Activated gamma-delta T cell treated with anti-CD3 and anti-CD28 coated beads, Interleukin-2, amount 50 U/mL, for 16 hours (primary cell): Measurements from ENCODE around the gene CIC.

Source experiments
- DNase-seq: peaks from one replicate; pipeline ENCODE4 v3.0.0-alpha.2; 2020; ENCODE audit warnings: low read depth

The CIC gene

GRCh38 chr19:42277821-42278451, 8.9 kb downstream of the CIC start:
- DNase-seq = no peak

GRCh38 chr19:42278452-42279154, 9.6 kb downstream of the CIC start:
- no peak for DNase-seq

- no peak for DNase-seq
Measured at GRCh38 chr19:42279155-42279901, 10.3 kb downstream of the CIC start.

- DNase-seq = peak; percentile 71
Measured at GRCh38 chr19:42279902-42280814, 11.1 kb downstream of the CIC start.

- no peak for DNase-seq
Measured at GRCh38 chr19:42280815-42281145, 11.7 kb downstream of the CIC start.

GRCh38 chr19:42281146-42281826, 12.2 kb downstream of the CIC start:
- DNase-seq = no peak

GRCh38 chr19:42281827-42282762, 13.0 kb downstream of the CIC start:
- DNase-seq = no peak

- no peak for DNase-seq
Measured at GRCh38 chr19:42282819-42283187, 13.8 kb downstream of the CIC start.

- DNase-seq = peak; percentile 94
Measured at GRCh38 chr19:42283188-42284065, 14.4 kb downstream of the CIC start.

- peak; percentile 49 for DNase-seq
Measured at GRCh38 chr19:42284066-42284501, 15.0 kb downstream of the CIC start.

GRCh38 chr19:42284591-42285341, 15.7 kb downstream of the CIC start:
- DNase-seq = no peak

GRCh38 chr19:42285541-42285941, 16.5 kb downstream of the CIC start:
- DNase-seq = no peak

GRCh38 chr19:42285988-42286348, 16.9 kb downstream of the CIC start:
- no peak for DNase-seq

- no peak for DNase-seq
Measured at GRCh38 chr19:42286349-42287016, 17.4 kb downstream of the CIC start.

- no peak for DNase-seq
Measured at GRCh38 chr19:42287017-42287826, 18.2 kb downstream of the CIC start.

GRCh38 chr19:42287827-42288107, 18.7 kb downstream of the CIC start:
- DNase-seq = no peak

- DNase-seq = no peak
Measured at GRCh38 chr19:42288387-42288786, 19.3 kb downstream of the CIC start.
